ENCODE results near the gene EVX1.
A peak's percentile ranks its signal among the peaks of the same experiment; 100 is the strongest.

The EVX1 gene

GRCh38 chr7:27242555-27243339 is at the start of gene EVX1:
EVX1 (plus strand) TSS chr7:27242802; CDS start chr7:27243031, 229 bp downstream.
- peak; percentile 19 for DNase-seq

- DNase-seq: no peak
These were observed 49.1 kb upstream of the EVX1 start for GRCh38 chr7:27193335-27194001.

GRCh38 chr7:27194002-27194352 is 48.6 kb upstream of the EVX1 start:
- DNase-seq: no peak

- no peak for DNase-seq
These were observed 47.8 kb upstream of the EVX1 start for GRCh38 chr7:27194686-27195379.

- no peak for DNase-seq
These were observed 46.3 kb upstream of the EVX1 start for GRCh38 chr7:27196287-27196767.

- no peak for DNase-seq
These were observed 45.2 kb upstream of the EVX1 start for GRCh38 chr7:27197137-27198042.

GRCh38 chr7:27198138-27198841 is 44.3 kb upstream of the EVX1 start:
- DNase-seq: no peak

- DNase-seq: no peak
These were observed 43.5 kb upstream of the EVX1 start for GRCh38 chr7:27198871-27199801.

- DNase-seq: no peak
These were observed 42.5 kb upstream of the EVX1 start, which contains the start of gene HOXA13 for GRCh38 chr7:27199849-27200760. HOXA13 (minus strand) TSS chr7:27200091; CDS start chr7:27200077, 14 bp downstream.

GRCh38 chr7:27200761-27201579 is 41.6 kb upstream of the EVX1 start:
- no peak for DNase-seq

- no peak for DNase-seq
These were observed 41.0 kb upstream of the EVX1 start for GRCh38 chr7:27201580-27202017.

GRCh38 chr7:27202018-27202861 is 40.4 kb upstream of the EVX1 start:
- DNase-seq: no peak

GRCh38 chr7:27202862-27203134 is 39.8 kb upstream of the EVX1 start:
- DNase-seq: no peak

GRCh38 chr7:27203365-27203953 is 39.1 kb upstream of the EVX1 start:
- no peak for DNase-seq

- DNase-seq: no peak
These were observed 38.5 kb upstream of the EVX1 start for GRCh38 chr7:27203964-27204594.

GRCh38 chr7:27204851-27205322 is 37.7 kb upstream of the EVX1 start:
- DNase-seq: no peak

Data from NCI-H187 treated with DMSO at 0.1 percent for 48 hours (cell line).